Stimulated activated CD4-positive, alpha-beta T cell treated with anti-CD3 and anti-CD28 coated beads, Interleukin-2, amount 100 ng/mL, for 4 hours (primary cell): ENCODE data around the gene SUPT3H.

Source experiments
- DNase-seq: peaks from one replicate; pipeline ENCODE4 v3.0.0-alpha.2; 2020; ENCODE audit warnings: low read depth

Gene SUPT3H

GRCh38 chr6:45377554-45378333 is at the start of gene SUPT3H:
Gene SUPT3H (minus strand): TSS chr6:45377934.
- DNase-seq = peak; percentile 95

GRCh38 chr6:45426251-45426650 is 48.5 kb upstream of the SUPT3H start:
- DNase-seq = no peak

- DNase-seq = no peak
These were observed 46.7 kb upstream of the SUPT3H start for GRCh38 chr6:45424451-45424861.

GRCh38 chr6:45423824-45424450 is 46.2 kb upstream of the SUPT3H start:
- DNase-seq = no peak

GRCh38 chr6:45423111-45423823 is 45.5 kb upstream of the SUPT3H start:
- DNase-seq = no peak

- peak; percentile 40 for DNase-seq
These were observed 44.9 kb upstream of the SUPT3H start for GRCh38 chr6:45422503-45423110.

- DNase-seq = no peak
These were observed 44.2 kb upstream of the SUPT3H start for GRCh38 chr6:45421709-45422502.

- DNase-seq = no peak
These were observed 43.4 kb upstream of the SUPT3H start for GRCh38 chr6:45420909-45421708.

- DNase-seq = peak; percentile 37
These were observed 42.6 kb upstream of the SUPT3H start for GRCh38 chr6:45420083-45420908.

GRCh38 chr6:45419571-45420082 is 41.9 kb upstream of the SUPT3H start:
- peak; percentile 39 for DNase-seq

- DNase-seq = no peak
These were observed 39.7 kb upstream of the SUPT3H start for GRCh38 chr6:45417436-45417835.

GRCh38 chr6:45416700-45417099 is 39.0 kb upstream of the SUPT3H start:
- DNase-seq = no peak

- DNase-seq = no peak
These were observed 38.2 kb upstream of the SUPT3H start for GRCh38 chr6:45415788-45416518.

GRCh38 chr6:45415315-45415714 is 37.6 kb upstream of the SUPT3H start:
- DNase-seq = no peak

- DNase-seq = no peak
These were observed 34.2 kb upstream of the SUPT3H start for GRCh38 chr6:45411959-45412358.

GRCh38 chr6:45400021-45400420 is 22.3 kb upstream of the SUPT3H start:
- DNase-seq = no peak

GRCh38 chr6:45398075-45398813 is 20.5 kb upstream of the SUPT3H start:
- no peak for DNase-seq

GRCh38 chr6:45394586-45395095 is 16.9 kb upstream of the SUPT3H start:
- no peak for DNase-seq
